Neutrophil (primary cell): Measurements from ENCODE around the gene PITPNB.

Source experiments
- H3K27ac ChIP-seq: fragments of 200-600 bp; sonication (generic); 2 replicates; pipeline ENCODE4 v1.5.1; 2016; ENCODE audit warnings: mild to moderate bottlenecking, moderate library complexity
- H3K27me3 ChIP-seq: fragments of 200-600 bp; sonication (generic); 2 replicates; pipeline ENCODE4 v1.6.0; 2016; ENCODE audit warnings: mild to moderate bottlenecking
- H3K36me3 ChIP-seq: fragments of 200-600 bp; sonication (generic); 2 replicates; pipeline ENCODE4 v1.5.1; 2017
- H3K4me1 ChIP-seq, 2 experiments: fragments of 200-600 bp in 1 of 2; sonication (generic) in 1 of 2; 1 replicate in 1 of 2; 2 replicates in 1 of 2; pipeline versions ENCODE4 v1.5.1 to v1.6.1; 2013 to 2016; ENCODE audit warnings: low read depth in 1 of 2, low read length in 1 of 2, mild to moderate bottlenecking in 1 of 2, moderate library complexity in 1 of 2; ENCODE audit not compliant: control insufficient read depth in 1 of 2, insufficient read depth in 1 of 2
- H3K4me3 ChIP-seq, 2 experiments: fragments of 200-600 bp in 1 of 2; sonication (generic) in 1 of 2; 1 replicate in 1 of 2; 2 replicates in 1 of 2; pipeline ENCODE4 v1.5.1; 2013 to 2016; ENCODE audit warnings: low read depth in 1 of 2, low read length in 1 of 2, mild to moderate bottlenecking in 1 of 2, moderate library complexity in 1 of 2
- H3K9me3 ChIP-seq: fragments of 200-600 bp; sonication (generic); 2 replicates; pipeline ENCODE4 v1.5.1; 2016
- CTCF ChIP-seq: fragments of 200-600 bp; sonication (generic); IDR thresholded peaks from 2 replicates; pipeline ENCODE4 v1.5.1; 2016; ENCODE audit warnings: antibody characterized with exemption

PITPNB gene

GRCh38 chr22:27883656-27884350 lies 35.3 kb downstream of the PITPNB start:
- H3K27me3 ChIP-seq, result no peaks in the 10 kb centered on the region

GRCh38 chr22:27882507-27883290 lies 36.4 kb downstream of the PITPNB start:
- no peak for TF ChIP-seq CTCF

More at GRCh38 chr22:27883656-27884350, 35.3 kb downstream of the PITPNB start:
- Histone ChIP-seq H3K36me3 (peaks cover 35% of the 10 kb centered on the region), H3K4me3 (no peak overlapping the region), H3K9me3 (no peaks in the 10 kb centered on the region), H3K27ac (no peak overlapping the region), H3K4me1 (no peaks in the 10 kb centered on the region)
- TF ChIP-seq CTCF, result no peak

GRCh38 chr22:27881421-27881820 lies 37.6 kb downstream of the PITPNB start:
- TF ChIP-seq CTCF, result no peak
- Histone ChIP-seq H3K27me3 (no peaks in the 10 kb centered on the region), H3K9me3 (no peaks in the 10 kb centered on the region), H3K4me3 (no peak overlapping the region), H3K27ac (no peak overlapping the region), H3K4me1 (no peaks in the 10 kb centered on the region), H3K36me3 (peaks cover 20% of the 10 kb centered on the region)

More at GRCh38 chr22:27882507-27883290, 36.4 kb downstream of the PITPNB start:
- Histone ChIP-seq H3K36me3 (peaks cover 24% of the 10 kb centered on the region), H3K27me3 (no peaks in the 10 kb centered on the region), H3K4me3 (no peak overlapping the region), H3K9me3 (no peaks in the 10 kb centered on the region), H3K27ac (no peak overlapping the region), H3K4me1 (no peaks in the 10 kb centered on the region)

- Histone ChIP-seq H3K9me3 (no peaks in the 10 kb centered on the region), H3K4me3 (no peak overlapping the region), H3K4me1 (no peaks in the 10 kb centered on the region), H3K36me3 (peaks cover 21% of the 10 kb centered on the region), H3K27ac (no peak overlapping the region), H3K27me3 (no peaks in the 10 kb centered on the region)
- TF ChIP-seq CTCF, result no peak
Observed at GRCh38 chr22:27880778-27881394, 38.2 kb downstream of the PITPNB start.

- H3K36me3 ChIP-seq, result peaks cover 15% of the 10 kb centered on the region
- no peaks in the 10 kb centered on the region for H3K27me3 ChIP-seq
- H3K27ac ChIP-seq, result no peak overlapping the region
- no peak for TF ChIP-seq CTCF
- no peaks in the 10 kb centered on the region for H3K4me1 ChIP-seq
- H3K9me3 ChIP-seq, result no peaks in the 10 kb centered on the region
- no peak overlapping the region for H3K4me3 ChIP-seq
Observed at GRCh38 chr22:27879923-27880322, 39.1 kb downstream of the PITPNB start.
